Stimulated activated CD4-positive, alpha-beta T cell treated with anti-CD3 and anti-CD28 coated beads, Interleukin-4, amount 100 ng/mL, for 4 hours (primary cell): Measurements from ENCODE around the gene FAM217B.

ENCODE experiments used
- DNase-seq, 2 experiments: peaks; one replicate each; pipeline ENCODE4 v3.0.0-alpha.2; 2020

FAM217B gene

DNA sequence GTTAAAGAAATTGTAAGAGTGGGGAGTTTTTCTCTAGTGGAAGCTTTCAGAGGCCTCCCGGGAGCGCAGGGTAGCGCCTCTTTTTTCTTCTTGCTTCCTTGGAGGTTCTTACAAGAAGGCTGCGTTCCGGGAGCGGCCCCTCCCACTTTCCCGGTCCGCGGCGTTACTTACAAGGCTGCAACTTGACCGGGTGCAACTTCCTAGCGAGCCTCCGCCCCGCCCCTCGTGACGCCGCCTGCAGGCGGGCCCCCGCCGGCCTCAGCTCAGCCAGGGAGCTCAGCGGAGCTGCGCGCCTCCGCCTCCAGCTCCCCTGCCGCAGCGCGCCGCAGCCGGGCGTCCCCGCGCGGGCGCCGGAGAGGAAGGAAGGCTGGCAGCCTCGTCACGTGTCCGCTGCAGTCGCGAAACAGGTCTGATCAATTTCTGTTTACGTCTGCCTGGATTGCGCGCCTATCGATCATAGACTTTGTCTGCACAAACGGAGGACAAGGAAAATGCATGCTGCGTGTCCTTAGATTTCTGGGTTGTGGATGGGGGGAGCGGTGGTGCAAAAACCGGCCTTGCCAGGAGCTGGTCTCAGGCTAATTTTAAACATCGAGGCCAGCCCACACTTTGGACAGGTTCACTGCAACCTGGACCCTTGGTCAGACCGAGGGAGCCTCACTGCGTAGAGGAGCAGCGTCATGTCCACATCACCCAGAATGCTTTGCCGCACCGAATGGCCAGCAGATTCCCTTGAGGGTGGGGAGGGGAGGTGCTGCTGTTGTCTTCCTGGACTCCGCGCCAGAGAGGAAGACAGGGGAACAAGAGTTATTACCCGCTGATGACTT is at the start of gene FAM217B, which contains the start of gene PPP1R3D:
Gene FAM217B (plus strand): TSS at position 261 of the 827 bp plus-strand sequence. CDS start 3,555 bp downstream, outside the sequence.
Gene PPP1R3D (minus strand): TSS at position 177 of the 827 bp plus-strand sequence. CDS start 374 bp downstream, outside the sequence.
- DNase-seq: peak; percentile 87 to 90

GRCh38 chr20:59891581-59891980 is 48.6 kb upstream of the FAM217B start:
- no peak for DNase-seq

DNA sequence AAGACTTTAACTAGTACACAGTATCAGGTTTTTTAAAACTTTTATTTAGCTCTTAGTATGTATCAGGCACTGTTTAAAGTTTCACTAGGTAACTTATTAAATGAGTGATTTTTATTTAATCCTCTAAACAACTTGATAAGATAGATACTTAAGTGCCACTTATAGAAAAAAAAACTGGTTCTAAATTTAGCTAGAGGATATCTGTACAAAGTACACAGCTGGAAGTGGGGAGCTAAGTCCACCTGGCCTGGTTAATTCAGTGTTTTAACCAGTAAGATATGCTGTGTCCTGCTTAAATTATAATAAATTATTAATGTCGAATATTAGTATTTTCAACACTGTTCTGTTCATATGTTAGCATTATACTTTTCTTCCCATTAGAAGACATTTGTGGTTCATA is 44.3 kb upstream of the FAM217B start:
- no peak for DNase-seq

DNA sequence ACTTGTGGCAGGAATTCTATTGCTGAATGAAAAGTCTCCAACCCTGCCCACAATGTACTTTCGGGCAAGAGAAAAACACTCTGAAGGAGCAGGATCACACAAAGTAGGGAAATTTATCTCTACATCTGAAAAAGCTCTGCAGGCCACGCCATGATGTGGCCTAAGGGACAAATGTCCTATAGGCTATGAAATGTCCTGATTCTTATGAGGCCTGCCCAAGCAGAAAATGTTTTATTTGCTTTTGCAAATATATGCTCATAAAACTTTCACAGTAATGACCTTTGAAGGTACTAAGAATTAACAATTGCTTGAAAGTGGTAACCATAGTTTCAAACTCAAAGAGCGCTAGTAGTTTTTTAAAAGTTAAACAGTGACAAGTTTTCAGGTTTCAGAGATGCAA is 37.7 kb upstream of the FAM217B start:
- no peak for DNase-seq

DNA sequence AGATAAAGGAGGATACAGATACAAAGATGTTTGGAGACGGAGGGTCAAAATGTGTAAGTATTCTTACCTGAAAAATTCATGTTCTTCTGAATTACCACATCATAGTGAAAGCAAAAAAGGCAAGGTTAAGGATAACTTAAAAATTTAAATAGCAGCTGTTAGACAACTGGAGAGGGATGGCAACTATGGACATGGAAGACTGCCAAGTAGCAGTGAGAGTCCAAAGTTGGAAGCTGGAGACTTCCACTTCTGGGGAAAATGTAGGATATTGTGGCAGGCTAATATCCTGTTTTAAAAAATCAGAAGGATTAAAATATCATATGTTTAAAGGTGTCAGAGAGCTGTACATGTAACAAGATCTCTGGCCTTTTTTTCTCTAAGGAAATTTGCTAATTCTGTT is 36.6 kb upstream of the FAM217B start:
- no peak for DNase-seq

GRCh38 chr20:59908855-59909254 is 31.3 kb upstream of the FAM217B start:
- no peak for DNase-seq

DNA sequence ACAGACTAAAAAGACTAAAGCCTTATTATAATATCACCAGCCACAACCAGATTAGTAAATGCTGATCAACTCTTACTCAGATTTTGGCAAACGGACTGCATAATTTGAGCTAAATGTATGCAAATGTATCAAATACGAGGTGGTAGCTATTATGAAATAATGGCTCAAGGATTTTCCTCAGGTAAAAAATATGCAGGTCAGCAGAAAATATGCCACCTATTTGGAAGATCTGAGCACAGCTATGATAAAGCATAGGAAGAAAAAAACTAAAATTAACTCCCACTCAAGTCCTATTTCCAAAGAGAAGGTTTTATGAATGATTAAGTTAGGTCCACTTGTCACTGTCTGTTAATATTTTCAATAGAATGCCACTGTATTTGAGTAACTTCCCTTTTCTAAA is 29.1 kb upstream of the FAM217B start:
- DNase-seq: no peak

GRCh38 chr20:59912609-59913008 is 27.6 kb upstream of the FAM217B start:
- DNase-seq: no peak

DNA sequence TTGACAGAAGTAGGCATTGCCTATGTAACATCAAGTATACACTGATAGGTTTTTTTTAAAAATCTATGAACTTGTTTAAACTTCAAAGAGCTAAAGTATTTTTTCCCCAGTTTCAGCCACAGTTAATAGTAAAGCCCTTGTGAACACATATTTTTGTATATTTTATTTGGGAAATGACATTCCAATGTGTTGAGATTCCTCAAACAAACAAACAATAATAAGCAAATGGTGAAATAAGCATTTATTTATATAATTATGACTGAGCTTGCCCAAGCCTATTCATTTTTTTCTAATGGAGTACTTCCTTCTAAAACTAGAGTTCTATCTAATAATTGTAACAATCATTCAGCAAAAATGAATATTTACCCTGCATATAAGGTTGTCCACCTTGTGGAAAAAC is 19.2 kb upstream of the FAM217B start:
- DNase-seq: no peak

- DNase-seq: no peak
Measured at GRCh38 chr20:59923514-59923913, 16.7 kb upstream of the FAM217B start.

- DNase-seq: no peak
Measured at GRCh38 chr20:59925359-59925758, 14.8 kb upstream of the FAM217B start.

DNA sequence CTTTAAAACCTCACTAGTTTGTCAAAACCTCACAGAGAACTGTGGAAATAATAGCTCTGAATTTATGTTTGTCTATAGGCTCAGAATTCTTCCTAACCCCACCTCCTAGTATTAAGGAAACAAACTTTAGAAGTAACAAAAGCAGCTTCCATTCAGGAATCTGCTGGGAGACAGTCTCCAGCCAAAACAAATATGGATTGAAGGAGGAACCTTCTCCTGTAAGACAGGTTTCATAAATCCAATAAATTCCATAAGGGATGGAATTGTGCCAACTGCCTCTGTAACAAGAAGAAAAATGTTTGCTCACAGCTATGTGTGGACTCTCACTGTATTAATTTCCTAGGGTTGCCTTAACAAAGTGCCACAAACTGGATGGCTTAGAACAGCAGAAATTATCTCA is 14.3 kb upstream of the FAM217B start:
- no peak for DNase-seq

DNA sequence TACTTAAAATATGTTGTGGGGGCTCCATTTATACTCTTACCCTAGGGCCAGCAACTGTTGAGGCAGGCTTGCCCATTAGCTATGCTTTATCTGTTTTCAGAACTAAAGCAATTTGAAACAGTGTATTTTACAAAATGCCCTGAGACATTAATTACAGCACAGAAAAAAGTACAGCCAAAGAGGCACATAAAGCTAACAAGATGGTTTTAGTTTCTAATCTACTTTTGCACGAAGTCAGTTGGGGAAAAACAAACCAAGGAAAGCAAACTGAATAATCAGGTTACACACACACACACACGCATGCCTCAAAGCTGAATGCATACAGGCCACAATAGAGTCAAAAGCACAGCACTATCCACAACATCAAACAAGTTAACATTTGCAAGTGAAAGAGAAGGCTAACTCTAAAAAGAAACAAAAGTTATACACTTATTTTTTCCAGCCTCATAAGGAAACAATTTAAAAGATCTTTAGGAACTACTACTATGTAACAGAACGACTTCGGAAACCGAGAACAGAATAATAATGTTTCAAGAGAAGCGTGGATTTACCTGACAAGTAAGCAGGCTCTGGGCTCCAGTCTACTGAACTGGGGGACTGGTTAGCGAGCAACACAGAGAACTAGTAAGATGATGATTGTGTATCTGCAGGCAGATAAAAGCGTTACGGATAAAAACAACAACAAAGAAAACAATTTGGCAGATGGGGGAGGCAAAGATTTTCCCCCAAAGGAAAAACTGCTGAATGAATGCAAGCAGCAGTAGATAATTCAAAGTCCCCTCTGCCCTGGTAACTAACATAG is 8.5 kb upstream of the FAM217B start:
- no peak for DNase-seq

DNA sequence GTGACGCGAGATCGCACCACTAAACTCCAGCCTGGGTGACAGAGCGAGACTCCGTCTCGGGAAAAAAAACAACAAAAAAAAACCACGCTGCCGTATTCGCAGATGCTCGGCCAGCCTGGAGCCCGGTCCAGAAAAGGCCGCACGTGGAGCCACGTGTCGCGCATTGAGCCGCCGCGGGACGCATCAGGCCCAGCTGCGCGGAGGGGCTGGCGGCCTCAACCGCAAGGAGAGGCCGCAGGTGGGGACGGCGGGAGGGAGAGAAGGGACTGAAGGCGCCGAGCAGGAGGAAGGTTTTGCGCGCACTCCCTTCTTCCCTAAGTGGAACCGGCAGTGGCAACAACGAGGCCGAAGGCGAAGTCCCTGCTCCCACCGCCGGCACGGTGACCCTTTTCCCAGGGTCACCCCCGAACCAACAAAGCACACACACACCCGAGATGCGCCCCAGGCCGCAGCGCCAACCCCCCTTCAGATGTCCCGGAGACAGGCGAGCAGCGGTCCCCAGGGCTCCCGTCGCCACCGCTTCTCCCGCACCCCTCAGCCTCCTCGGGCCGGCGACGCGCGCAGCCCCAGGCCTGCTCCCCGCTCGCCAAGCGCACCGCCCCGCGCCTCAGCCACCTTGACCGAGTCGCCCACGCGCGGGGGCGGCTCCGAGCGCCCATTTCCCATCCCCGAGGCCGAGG is 7.4 kb upstream of the FAM217B start:
- no peak for DNase-seq

DNA sequence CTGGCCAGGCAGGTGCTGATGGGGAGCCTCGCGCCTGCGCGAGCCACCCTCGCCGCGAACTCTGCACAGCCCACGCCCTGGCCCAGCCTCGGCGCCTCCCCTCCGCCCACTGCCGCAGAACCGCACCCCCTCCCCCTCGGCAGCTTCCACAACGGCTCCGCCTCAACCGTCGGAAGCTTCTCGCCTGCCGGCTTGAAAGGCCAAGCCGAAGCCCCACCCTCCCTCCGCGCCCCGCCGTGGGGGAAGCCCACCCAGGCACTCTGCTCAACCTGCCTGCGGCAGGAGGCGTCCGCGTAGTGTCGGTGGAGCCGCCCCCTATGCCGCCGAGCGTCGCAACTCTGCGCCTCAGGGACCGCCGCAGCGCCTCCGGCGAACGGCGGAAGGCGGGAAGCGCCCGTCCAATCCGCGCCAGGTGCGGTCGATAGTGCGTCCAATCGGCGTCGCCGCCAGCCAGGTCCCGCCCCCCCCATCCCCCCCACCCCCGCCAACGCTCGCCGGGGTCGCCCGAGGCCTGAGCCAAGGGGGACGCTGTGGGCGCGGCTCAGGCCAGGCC is 6.8 kb upstream of the FAM217B start, which contains the start of gene SYCP2:
Gene SYCP2 (minus strand): TSS at position 342 of the 553 bp plus-strand sequence. CDS start 11,224 bp downstream, outside the sequence.
- DNase-seq: peak; percentile 60 to 61

GRCh38 chr20:59933849-59934585 is 6.2 kb upstream of the FAM217B start:
- peak; percentile 69 to 80 for DNase-seq

DNA sequence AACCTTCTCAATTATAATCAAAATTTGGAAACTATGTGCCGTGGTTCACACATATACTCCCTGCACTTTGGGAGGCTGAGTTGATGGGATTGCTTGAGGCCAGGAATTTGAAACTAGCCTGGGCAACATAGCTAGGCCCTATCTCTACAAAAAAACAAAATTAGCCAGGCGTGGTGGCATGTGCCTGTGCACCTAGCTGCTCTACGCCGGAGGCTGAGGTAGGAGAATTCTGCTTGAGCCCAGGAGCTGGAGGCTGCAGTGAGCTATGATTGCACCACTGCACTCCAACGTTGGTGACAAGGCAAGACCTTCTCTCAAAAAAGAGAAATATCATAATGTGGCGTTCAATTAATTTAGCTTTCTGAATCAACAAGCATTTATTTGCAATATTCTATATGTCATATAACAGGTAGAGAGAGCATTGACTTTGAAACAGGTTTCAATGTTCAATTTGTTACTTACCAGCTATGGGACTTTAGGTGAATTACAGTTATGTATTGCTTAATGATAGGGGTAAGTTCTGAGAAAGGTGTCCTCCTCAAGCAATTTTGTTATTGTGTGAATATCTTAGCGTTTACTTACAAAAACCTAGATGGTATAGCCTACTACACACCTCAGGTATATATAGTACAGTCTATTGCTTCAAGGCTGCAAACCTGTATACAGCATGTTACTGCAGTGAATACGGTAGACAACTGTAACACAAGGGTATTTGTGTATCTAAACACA is 4.6 kb upstream of the FAM217B start:
- no peak for DNase-seq

- no peak for DNase-seq
Measured at GRCh38 chr20:59936409-59936808, 3.8 kb upstream of the FAM217B start.

DNA sequence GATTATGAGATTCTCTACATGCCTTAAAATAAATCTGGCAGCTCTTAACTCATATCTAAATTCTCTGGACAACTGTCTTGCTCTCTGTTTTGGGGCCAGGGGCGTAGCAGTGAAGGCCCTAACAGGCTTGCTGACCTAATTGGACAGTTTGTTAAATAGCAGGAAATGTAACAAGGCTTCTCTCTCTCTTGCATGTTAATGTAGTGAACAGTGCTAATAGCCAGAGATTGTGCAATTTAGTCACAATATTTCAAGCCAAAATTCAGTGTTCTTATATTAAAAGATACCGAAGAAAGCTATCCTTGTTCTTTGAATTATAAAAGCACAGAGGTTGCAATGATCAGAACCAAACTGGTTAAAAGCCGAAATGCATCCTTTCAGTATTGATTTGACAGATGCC is 3.0 kb upstream of the FAM217B start:
- no peak for DNase-seq

- no peak for DNase-seq
Measured at GRCh38 chr20:59938221-59938620, 2.0 kb upstream of the FAM217B start.

DNA sequence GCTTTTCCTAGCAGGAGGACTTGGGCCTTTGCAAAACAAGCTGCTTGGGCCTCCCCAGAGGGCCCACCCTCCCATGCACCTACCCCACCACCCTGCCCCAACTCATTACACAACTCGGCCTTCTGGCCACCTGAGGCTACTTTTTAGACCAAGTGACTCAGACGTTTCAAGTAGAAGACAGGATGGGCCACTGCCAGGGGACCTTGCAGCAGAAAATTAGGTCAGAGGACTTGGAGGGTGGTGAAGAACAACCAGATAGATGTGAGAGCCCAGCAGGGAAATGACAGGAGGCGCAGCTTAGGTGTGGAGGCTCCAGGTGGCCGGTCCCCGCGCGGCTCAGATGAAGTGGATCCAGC is 1.5 kb upstream of the FAM217B start:
- no peak for DNase-seq
